ENCODE measurements around the gene PBX2. TPM values are rescaled to one million over a fixed set of nuclear protein-coding genes. Genes with fewer than 3 reads are reported as not detected.

PBX2 gene
- total and polyA plus RNA-seq, 2 experiments from 2014 or later: 7.2 to 111 TPM

- no peak for TF ChIP-seq ZNF462 (CRISPR knock-in tag; IDR thresholded peaks at IDR 0.05)
- TF ChIP-seq NANOG (IDR thresholded peaks at IDR 0.05; ENCODE audit: borderline replicate concordance): no peak
- no peak for TF ChIP-seq ZNF331 (CRISPR knock-in tag; IDR thresholded peaks at IDR 0.05; ENCODE audit: low read depth)
Observed at GRCh38 chr6:32208996-32209395, 19.0 kb upstream of the PBX2 start (continued).

- H3K36me3 Mint-ChIP-seq (ENCODE audit: low read depth): no peaks in the 10 kb centered on the region
- H3K4me3 ChIP-seq: no peak overlapping the region
- H3K4me1 Mint-ChIP-seq: no peaks in the 10 kb centered on the region; the same call in 2 of the 3 replicates
- H3K27me3 Mint-ChIP-seq (ENCODE audit: insufficient read depth, low read depth, poor library complexity): peaks cover 2% of the 10 kb centered on the region
- no peaks in the 10 kb centered on the region for H4K20me1 ChIP-seq (replicated peaks; ENCODE audit: insufficient read depth)
- H3K36me3 ChIP-seq (ENCODE audit: insufficient read depth): no peaks in the 10 kb centered on the region
- no peak overlapping the region for H3K4me3 Mint-ChIP-seq
- H3K4me1 ChIP-seq (ENCODE audit: insufficient read depth): no peaks in the 10 kb centered on the region
- no peaks in the 10 kb centered on the region for H3K9me2 ChIP-seq (ENCODE audit: insufficient read depth)
- no peak overlapping the region for H3K27ac ChIP-seq (ENCODE audit: low read depth)
- H3K4me2 ChIP-seq: no peak overlapping the region
- H3F3A ChIP-seq (replicated peaks; ENCODE audit: low read depth): no peaks in the 10 kb centered on the region
- H3K9me3 Mint-ChIP-seq: peaks cover 3% of the 10 kb centered on the region; the same call in 2 of the 3 replicates
- no peaks in the 10 kb centered on the region for H3K27me3 ChIP-seq (ENCODE audit: insufficient read depth)
- no peaks in the 10 kb centered on the region for H3K79me2 ChIP-seq (replicated peaks; ENCODE audit: insufficient read depth)
- H3K27ac Mint-ChIP-seq: no peak overlapping the region
- ATAC-seq (no peak), DNase-seq (ENCODE audit: low spot score) (no peak)
- no peak overlapping the region for H2AFZ ChIP-seq
- TF ChIP-seq STAT1 (IDR thresholded peaks at IDR 0.05; ENCODE audit: unreplicated experiment) (no peak), ZNF462 (CRISPR knock-in tag; IDR thresholded peaks at IDR 0.05) (no peak), ZNF331 (CRISPR knock-in tag; IDR thresholded peaks at IDR 0.05; ENCODE audit: low read depth) (no peak), EZH2phosphoT487 (IDR thresholded peaks at IDR 0.05; ENCODE audit: unreplicated experiment) (no peak), CREB1 (CRISPR knock-in tag; IDR thresholded peaks at IDR 0.05; ENCODE audit: low read depth) (no peak), ETS1 (IDR thresholded peaks at IDR 0.05) (no peak), ZNF114 (CRISPR knock-in tag; IDR thresholded peaks at IDR 0.05) (no peak), EZH2 (IDR thresholded peaks at IDR 0.05; ENCODE audit: low read depth, unreplicated experiment) (no peak), NANOG (IDR thresholded peaks at IDR 0.05; ENCODE audit: borderline replicate concordance) (no peak)
Observed at GRCh38 chr6:32204268-32204715, 14.3 kb upstream of the PBX2 start.
